Esophagus muscularis mucosa (tissue), 4 donors: ENCODE measurements around the gene PRDM16. TPM values are rescaled to one million over a fixed set of nuclear protein-coding genes. Genes with fewer than 3 reads are reported as not detected.

Experiments
- DNase-seq: peaks from one replicate; pipeline ENCODE4 v3.0.0-alpha.2; 2017; ENCODE audit errors: extremely low spot score
- H3K27ac ChIP-seq, 4 donors: fragments of 200-600 bp; sonication (generic); replicated peaks in 1 of 4; 1 replicate in 3 of 4; 2 replicates in 1 of 4; pipeline ENCODE4 v1.5.1; 2016 to 2019; ENCODE audit warnings: mild to moderate bottlenecking in 1 of 4
- H3K27me3 ChIP-seq, 4 donors: fragments of 200-600 bp; sonication (generic); one replicate each; pipeline versions ENCODE4 v1.5.1 to v1.6.0; 2016 to 2019
- H3K36me3 ChIP-seq, 4 donors: fragments of 200-600 bp; sonication (generic); one replicate each; pipeline ENCODE4 v1.5.1; 2016 to 2019
- H3K4me1 ChIP-seq, 4 donors: fragments of 200-600 bp; sonication (generic); one replicate each; pipeline ENCODE4 v1.5.1; 2016 to 2019
- H3K4me3 ChIP-seq, 4 donors: fragments of 200-600 bp; sonication (generic); 1 replicate in 2 of 4; 2 replicates in 2 of 4; pipeline ENCODE4 v1.5.1; 2016 to 2019; ENCODE audit warnings: mild to moderate bottlenecking in 4 of 4, moderate library complexity in 1 of 4
- H3K9me3 ChIP-seq, 4 donors: fragments of 200-600 bp; sonication (generic); 1 replicate in 3 of 4; 2 replicates in 1 of 4; pipeline ENCODE4 v1.5.1; 2016 to 2019
- EP300 ChIP-seq: sonication (generic); formaldehyde crosslinking; IDR thresholded peaks from one replicate; pipeline ENCODE4 v1.6.1; 2017; ENCODE audit warnings: antibody characterized with exemption
- POLR2A ChIP-seq: fragments of 450-650 bp; IDR thresholded peaks from one replicate; pipeline ENCODE4 v1.6.1; 2017; ENCODE audit warnings: antibody characterized with exemption, moderate library complexity, mild to moderate bottlenecking, low read depth
- POLR2AphosphoS5 ChIP-seq, 2 donors: sonication (generic); formaldehyde crosslinking; IDR thresholded peaks; one replicate each; pipeline ENCODE4 v1.6.1; 2017; ENCODE audit warnings: antibody characterized with exemption in 2 of 2
- WGBS: methylation state at CpG from one replicate; pipeline ENCODE4 v1.1.5; 2018; 5-methylcytosine and 5-hydroxymethylcytosine counted together
- intact Hi-C: fragments of 100-400 bp; cut with DNase I; formaldehyde crosslinking; loops from one replicate; pipeline ENCODE4 v1.15.1; 2023
- total RNA-seq, 4 donors: library from RNA; depleted of rRNA; stranded (reverse); fragments of >200 nt; gene quantifications; one replicate each; pipeline versions ENCODE4 v1.1.0 to v1.2.1, GENCODE V29; 2016
- TF ChIP-seq, protein P1 (sequence below), 3 experiments: fragments of 200-600 bp in 2 of 3; fragments of 450-650 bp in 1 of 3; sonication (generic) in 2 of 3; IDR thresholded peaks; one replicate each; pipeline ENCODE4 v1.5.1; 2017 to 2019; ENCODE audit warnings: antibody characterized with exemption in 3 of 3, mild to moderate bottlenecking in 2 of 3, moderate library complexity in 1 of 3

Gene PRDM16
- total RNA-seq, 4 donors from 2014 or later: 1.2 to 4.4 (median 2.2) TPM

DNA sequence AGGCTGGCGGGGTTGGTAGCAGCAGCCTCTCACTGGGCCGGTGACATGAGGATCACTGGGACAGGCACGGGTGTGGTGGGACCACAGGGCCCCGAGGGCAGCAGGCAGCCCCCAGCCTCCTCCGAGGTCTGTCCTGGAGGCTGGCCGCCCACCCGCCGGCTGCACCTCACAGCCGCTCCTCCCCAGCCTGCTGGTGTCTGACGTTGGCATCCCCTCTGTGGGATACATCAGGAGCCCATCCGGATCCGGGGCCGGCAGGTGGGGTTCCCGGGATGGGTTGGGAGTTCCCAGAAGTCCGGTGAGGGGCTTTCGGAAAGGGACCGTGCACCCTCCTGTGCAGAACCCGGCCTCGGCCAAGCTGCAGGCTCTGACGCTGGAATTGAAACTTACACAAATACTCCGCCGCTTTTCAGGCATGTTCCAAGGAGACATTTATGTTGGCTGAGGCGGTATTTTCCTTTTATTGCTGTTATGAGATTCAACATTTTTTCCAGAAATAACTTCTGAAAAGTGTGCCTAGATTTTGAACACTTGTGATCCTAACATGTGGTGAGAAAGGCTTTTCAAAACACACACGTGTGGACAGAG, 243.4 kb downstream of the PRDM16 start:
- H3K4me3 ChIP-seq: no peak overlapping the region
- no peaks in the 10 kb centered on the region for H3K9me3 ChIP-seq
- peaks cover 41 to 45% (median 43%) of the 10 kb centered on the region in 4 donors for H3K4me1 ChIP-seq
- no peak for DNase-seq
- no peak for TF ChIP-seq EP300
- TF ChIP-seq POLR2AphosphoS5 (IDR thresholded peaks at IDR 0.05): no peak
- TF ChIP-seq, protein P1, sequence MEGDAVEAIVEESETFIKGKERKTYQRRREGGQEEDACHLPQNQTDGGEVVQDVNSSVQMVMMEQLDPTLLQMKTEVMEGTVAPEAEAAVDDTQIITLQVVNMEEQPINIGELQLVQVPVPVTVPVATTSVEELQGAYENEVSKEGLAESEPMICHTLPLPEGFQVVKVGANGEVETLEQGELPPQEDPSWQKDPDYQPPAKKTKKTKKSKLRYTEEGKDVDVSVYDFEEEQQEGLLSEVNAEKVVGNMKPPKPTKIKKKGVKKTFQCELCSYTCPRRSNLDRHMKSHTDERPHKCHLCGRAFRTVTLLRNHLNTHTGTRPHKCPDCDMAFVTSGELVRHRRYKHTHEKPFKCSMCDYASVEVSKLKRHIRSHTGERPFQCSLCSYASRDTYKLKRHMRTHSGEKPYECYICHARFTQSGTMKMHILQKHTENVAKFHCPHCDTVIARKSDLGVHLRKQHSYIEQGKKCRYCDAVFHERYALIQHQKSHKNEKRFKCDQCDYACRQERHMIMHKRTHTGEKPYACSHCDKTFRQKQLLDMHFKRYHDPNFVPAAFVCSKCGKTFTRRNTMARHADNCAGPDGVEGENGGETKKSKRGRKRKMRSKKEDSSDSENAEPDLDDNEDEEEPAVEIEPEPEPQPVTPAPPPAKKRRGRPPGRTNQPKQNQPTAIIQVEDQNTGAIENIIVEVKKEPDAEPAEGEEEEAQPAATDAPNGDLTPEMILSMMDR (IDR thresholded peaks at IDR 0.05): no peak
- TF ChIP-seq POLR2A: no peak
- no peaks in the 10 kb centered on the region for H3K36me3 ChIP-seq
- H3K27me3 ChIP-seq: peaks cover 0 to 16% (median 0%) of the 10 kb centered on the region in 4 donors
- peak overlapping the region; percentile 94 to 98 (median 96) for H3K27ac ChIP-seq
- intact Hi-C loops: loop anchor here (2.0 to 5.0 kb wide), 2 partner anchors 40 to 55 kb away; no protein-coding TSS in a partner anchor
- 59% methylated on average over 14 of the region's 24 CpGs for WGBS

DNA sequence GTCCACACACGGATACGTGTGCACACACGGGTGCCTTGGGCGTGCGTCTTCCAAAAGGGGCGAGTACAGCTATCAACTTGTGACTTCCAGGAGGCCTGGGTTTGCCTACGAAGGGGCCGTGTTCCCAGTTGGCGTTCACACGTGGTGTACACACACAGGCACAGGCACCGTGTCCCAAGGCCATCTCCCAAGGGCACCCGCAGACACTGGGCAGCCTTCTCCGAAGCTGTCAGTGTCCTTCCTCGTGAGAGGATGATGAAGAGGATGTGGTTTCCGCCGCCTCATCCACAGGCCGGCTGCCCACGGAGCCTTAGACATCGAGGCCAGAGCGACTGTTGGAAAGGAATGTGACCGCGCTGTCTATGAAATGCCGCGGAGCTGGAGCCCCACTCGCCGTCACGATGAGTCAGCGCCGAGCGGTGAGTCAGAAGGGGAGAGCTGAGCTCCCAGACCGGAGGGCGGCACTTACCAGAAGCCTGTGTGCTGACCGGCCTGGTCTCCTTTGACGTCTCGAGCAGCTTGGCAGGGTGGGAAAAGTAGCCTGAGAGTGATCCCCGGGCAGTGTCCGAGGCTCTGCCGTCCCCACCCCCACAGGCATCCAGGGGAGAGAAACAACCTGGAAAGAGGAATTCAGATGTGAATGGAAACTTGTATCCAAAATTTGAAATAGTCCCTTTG, 244.0 kb downstream of the PRDM16 start:
- no peaks in the 10 kb centered on the region for H3K9me3 ChIP-seq
- DNase-seq: peak; percentile 98
- peaks cover 41 to 45% (median 43%) of the 10 kb centered on the region in 4 donors for H3K4me1 ChIP-seq
- intact Hi-C loops: loop anchor here (2.0 to 5.0 kb wide), 2 partner anchors 40 to 54 kb away; no protein-coding TSS in a partner anchor
- H3K4me3 ChIP-seq: peak overlapping the region in 3 of 4 donors; percentile 13 to 41 (median 36)
- H3K27me3 ChIP-seq: peaks cover 0 to 16% (median 0%) of the 10 kb centered on the region in 4 donors
- peak; percentile 84 for TF ChIP-seq EP300
- no peak for TF ChIP-seq POLR2A
- peak; percentile 90 to 92 for TF ChIP-seq POLR2AphosphoS5 (IDR thresholded peaks at IDR 0.05)
- H3K27ac ChIP-seq: peak overlapping the region; percentile 94 to 98 (median 96)
- 22% methylated on average over 23 of the region's 38 CpGs for WGBS
- H3K36me3 ChIP-seq: no peaks in the 10 kb centered on the region

DNA sequence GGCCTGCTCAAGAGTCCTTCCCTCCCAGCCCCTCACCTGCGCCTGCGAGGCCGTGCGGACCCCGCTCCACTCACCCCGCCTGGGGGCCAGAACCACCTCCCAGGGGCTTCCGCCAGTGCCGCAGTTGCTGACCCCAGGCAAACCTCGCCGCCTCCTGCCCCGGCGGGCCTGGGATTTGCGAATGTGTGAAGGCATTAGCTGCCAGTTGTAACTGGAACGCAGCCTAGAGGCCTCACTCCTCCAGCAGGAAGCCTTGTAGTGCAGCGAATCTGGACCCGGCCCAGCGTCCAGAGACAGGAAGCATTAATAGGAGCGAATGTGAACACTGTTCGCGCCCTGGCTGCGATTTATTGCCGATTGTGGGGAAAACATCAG, 244.6 kb downstream of the PRDM16 start:
- intact Hi-C loops: loop anchor here (2.0 to 5.0 kb wide), 2 partner anchors 39 to 54 kb away; no protein-coding TSS in a partner anchor
- Histone ChIP-seq H3K27me3 (peaks cover 0 to 16% (median 0%) of the 10 kb centered on the region in 4 donors), H3K4me1 (peaks cover 38 to 45% (median 43%) of the 10 kb centered on the region in 4 donors), H3K27ac (peak overlapping the region; percentile 94 to 98 (median 96)), H3K9me3 (no peaks in the 10 kb centered on the region), H3K4me3 (peak overlapping the region in 3 of 4 donors; percentile 13 to 41 (median 36)), H3K36me3 (no peaks in the 10 kb centered on the region)
- TF ChIP-seq EP300 (no peak), POLR2AphosphoS5 (IDR thresholded peaks at IDR 0.05) (peak in 1 of 2 donors; percentile 60)
- 23% methylated on average over 14 of the region's 22 CpGs for WGBS
- peak; percentile 96 for DNase-seq

DNA sequence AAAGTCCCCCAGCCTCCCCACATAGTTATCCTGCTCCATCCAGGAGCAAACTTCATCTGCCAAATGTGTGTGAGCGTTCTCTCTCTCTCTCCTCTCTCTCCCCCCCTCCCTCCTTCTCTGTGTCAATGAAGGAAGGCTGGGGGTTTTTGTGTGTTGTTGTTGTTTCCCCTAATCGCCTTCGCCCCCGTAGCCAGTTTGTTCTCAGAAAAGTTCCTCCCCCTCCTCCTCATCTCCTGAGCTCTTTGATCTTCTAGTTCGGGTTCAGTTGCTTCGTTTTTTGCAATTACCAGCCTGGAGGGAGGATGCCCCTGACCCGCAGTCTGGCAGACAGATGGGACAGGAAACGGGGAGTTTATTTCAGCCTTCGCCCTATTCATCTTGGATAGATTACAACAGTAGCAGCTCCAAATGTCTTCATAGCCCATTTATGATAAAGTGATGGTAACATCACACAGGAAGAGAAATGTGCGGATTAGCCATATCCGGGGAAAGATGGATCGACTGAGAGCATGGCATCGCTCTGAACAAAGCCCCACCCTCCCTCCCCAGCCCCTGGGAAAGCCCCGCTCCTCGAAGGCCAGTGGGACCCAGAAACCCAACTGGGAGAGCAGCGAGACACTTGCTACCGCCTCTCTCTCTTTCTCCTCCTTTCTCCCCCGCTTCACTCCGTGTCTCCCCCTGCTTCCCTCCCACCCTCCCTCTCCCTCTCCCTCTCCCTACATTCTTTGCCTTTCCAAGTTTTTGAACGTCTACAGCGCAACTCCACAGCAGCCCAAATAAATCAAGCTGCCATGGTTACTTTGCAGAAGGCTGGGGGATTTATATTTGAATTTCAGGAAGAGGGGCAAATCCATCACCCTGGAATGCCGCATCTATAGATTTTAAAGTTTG, 245.7 kb downstream of the PRDM16 start:
- TF ChIP-seq, protein P1 (IDR thresholded peaks at IDR 0.05): no peak
- TF ChIP-seq POLR2A (no peak), POLR2AphosphoS5 (IDR thresholded peaks at IDR 0.05) (no peak), EP300 (no peak)
- peak overlapping the region; percentile 94 to 98 (median 96) for H3K27ac ChIP-seq
- H3K4me1 ChIP-seq: peaks cover 43 to 50% (median 44%) of the 10 kb centered on the region in 4 donors
- no peaks in the 10 kb centered on the region for H3K36me3 ChIP-seq
- peak overlapping the region in 1 of 4 donors; percentile 18 for H3K4me3 ChIP-seq
- intact Hi-C loops: loop anchor here (5.0 kb wide), 2 partner anchors 53 to 142 kb away; no protein-coding TSS in a partner anchor
- WGBS: 15% methylated on average over 22 of the region's 22 CpGs
- peaks cover 0 to 13% (median 0%) of the 10 kb centered on the region in 4 donors for H3K27me3 ChIP-seq
- no peak for DNase-seq
- H3K9me3 ChIP-seq: no peaks in the 10 kb centered on the region
